B cell (primary cell): ENCODE results near the gene OR51B2. TPM values are rescaled to one million over a fixed set of nuclear protein-coding genes. Genes with fewer than 3 reads are reported as not detected.

ENCODE experiments used
- ATAC-seq: fragments of 200-7000 bp; cut with Tn5 transposase; one replicate; pipeline ENCODE4 v1.10.0; 2021; ENCODE audit warnings: low read depth, mild to moderate bottlenecking, moderate number of reproducible peaks, moderate library complexity
- CTCF ChIA-PET: fragments of 350-600 bp; sonication (Branson Sonifier 250); formaldehyde crosslinking; loops from one replicate; lab custom pipeline; 2021; ENCODE audit warnings: antibody characterized with exemption, inconsistent platforms; lab: Charles Lee
- POLR2A ChIA-PET: fragments of 350-600 bp; sonication (Branson Sonifier 250); formaldehyde crosslinking; loops from one replicate; lab custom pipeline; 2021; ENCODE audit warnings: antibody characterized with exemption; lab: Charles Lee
- DNase-seq: peaks from one replicate; pipeline ENCODE4 v3.0.0; 2013
- H2AFZ ChIP-seq: 2 replicates; pipeline ENCODE4 v1.6.1; 2012; ENCODE audit warnings: mild to moderate bottlenecking, low read depth, low read length; ENCODE audit not compliant: insufficient read depth, poor library complexity, severe bottlenecking
- H3K27ac ChIP-seq, 2 donors: 1 replicate in 1 of 2; 2 replicates in 1 of 2; pipeline ENCODE4 v1.5.1; 2012 to 2013; ENCODE audit warnings: low read length in 2 of 2, mild to moderate bottlenecking in 2 of 2, moderate library complexity in 1 of 2
- H3K27me3 ChIP-seq, 4 experiments: fragments of 200-600 bp in 1 of 4; sonication (generic) in 1 of 4; replicated peaks in 1 of 4; 1 replicate in 2 of 4; 2 replicates in 2 of 4; pipeline versions ENCODE4 v1.6.1 to v1.7.0; 2013 to 2016; ENCODE audit warnings: low read length in 3 of 4, mild to moderate bottlenecking in 2 of 4, mixed read lengths in 1 of 4, moderate library complexity in 1 of 4; ENCODE audit not compliant: insufficient read depth in 4 of 4, control insufficient read depth in 3 of 4; ENCODE audit errors: control extremely low read depth in 1 of 4
- H3K36me3 ChIP-seq, 2 experiments: replicated peaks in 1 of 2; 1 replicate in 1 of 2; 2 replicates in 1 of 2; pipeline versions ENCODE4 v1.6.1 to v1.7.1; 2013; ENCODE audit warnings: low read length in 1 of 2; ENCODE audit not compliant: insufficient read depth in 2 of 2, control insufficient read depth in 1 of 2; ENCODE audit errors: control extremely low read depth in 1 of 2, extremely low read depth in 1 of 2
- H3K4me1 ChIP-seq, 2 donors: fragments of 200-600 bp in 1 of 2; sonication (generic) in 1 of 2; 1 replicate in 1 of 2; 2 replicates in 1 of 2; pipeline versions ENCODE4 v1.5.1 to v1.6.1; 2013 to 2017; ENCODE audit warnings: low read length in 2 of 2; ENCODE audit not compliant: control insufficient read depth in 2 of 2, insufficient read depth in 2 of 2
- H3K4me2 ChIP-seq: replicated peaks from 2 replicates; pipeline ENCODE3; 2012; ENCODE audit warnings: mild to moderate bottlenecking, low read depth, low read length; ENCODE audit not compliant: poor library complexity, severe bottlenecking
- H3K4me3 ChIP-seq, 5 experiments: fragments of 200-600 bp in 1 of 5; sonication (generic) in 1 of 5; 1 replicate in 3 of 5; 2 replicates in 2 of 5; pipeline versions ENCODE4 v1.5.1 to v1.7.0; 2011 to 2016; ENCODE audit warnings: low read length in 4 of 5, mild to moderate bottlenecking in 4 of 5, low read depth in 2 of 5, control low read depth in 1 of 5, moderate library complexity in 1 of 5; ENCODE audit not compliant: insufficient read depth in 1 of 5; ENCODE audit errors: control extremely low read depth in 1 of 5, extremely low read depth in 1 of 5
- H3K79me2 ChIP-seq: fragments of 200-600 bp; sonication (generic); one replicate; pipeline ENCODE4 v1.6.0; 2016; ENCODE audit warnings: low read length; ENCODE audit not compliant: control insufficient read depth, insufficient read depth
- H3K9ac ChIP-seq: fragments of 200-600 bp; sonication (generic); 2 replicates; pipeline ENCODE4 v1.6.1; 2017; ENCODE audit warnings: mild to moderate bottlenecking, low read length, moderate library complexity
- H3K9me3 ChIP-seq, 3 donors: one replicate each; pipeline versions ENCODE4 v1.6.1 to v1.7.1; 2013; ENCODE audit warnings: low read length in 2 of 3; ENCODE audit not compliant: control insufficient read depth in 2 of 3, insufficient read depth in 1 of 3; ENCODE audit errors: control extremely low read depth in 1 of 3
- H4K20me1 ChIP-seq: 2 replicates; pipeline ENCODE4 v1.6.0; 2012; ENCODE audit warnings: mild to moderate bottlenecking, low read length; ENCODE audit not compliant: insufficient read depth, control insufficient read depth, poor library complexity, severe bottlenecking
- H3K27ac Mint-ChIP-seq: one replicate; pipeline ENCODE4 v1.8.0; 2021; ENCODE audit warnings: mixed read lengths
- H3K27me3 Mint-ChIP-seq: one replicate; pipeline ENCODE4 v1.8.0; 2021; ENCODE audit warnings: mixed read lengths
- H3K4me1 Mint-ChIP-seq: one replicate; pipeline ENCODE4 v1.8.0; 2021; ENCODE audit warnings: mixed read lengths
- H3K4me3 Mint-ChIP-seq: one replicate; pipeline ENCODE4 v1.8.0; 2021; ENCODE audit warnings: mixed read lengths
- H3K9me3 Mint-ChIP-seq: one replicate; pipeline ENCODE4 v1.8.0; 2022; ENCODE audit warnings: mixed read lengths; ENCODE audit not compliant: insufficient read depth
- EZH2 ChIP-seq: IDR thresholded peaks from 2 replicates; pipeline ENCODE4 v1.6.1; 2012; ENCODE audit warnings: borderline replicate concordance, low read depth, mild to moderate bottlenecking, moderate library complexity, low read length; ENCODE audit not compliant: insufficient read depth, poor library complexity, severe bottlenecking
- WGBS: methylation state at CpG from one replicate; pipeline ENCODE4 v1.1.5; 2013; ENCODE audit warnings: missing lambda C conversion rate; ENCODE audit not compliant: insufficient coverage; 5-methylcytosine and 5-hydroxymethylcytosine counted together
- intact Hi-C: fragments of 100-400 bp; cut with micrococcal nuclease; formaldehyde crosslinking; loops from one replicate; pipeline ENCODE4 v1.10.0; 2022
- polyA plus RNA-seq: library from polyadenylated mRNA; depleted of rRNA; stranded (reverse); fragments of >200 nt; gene quantifications from 2 replicates; pipeline ENCODE4 v1.2.3, GENCODE V29; 2012
- total RNA-seq, 2 donors: library from RNA; stranded (reverse); fragments of 120-200 nt in 1 of 2; gene quantifications; 1 replicate in 1 of 2; 2 replicates in 1 of 2; pipeline versions ENCODE4 v1.2.3 to v1.2.4, GENCODE V29; 2013 to 2022
- TF ChIP-seq, protein P1 (sequence below): fragments of 200-600 bp; IDR thresholded peaks from one replicate; pipeline ENCODE4 v1.8.0; 2022; ENCODE audit warnings: antibody characterized with exemption, mild to moderate bottlenecking

OR51B2 gene
- total and polyA plus RNA-seq, 2 donors (not counting 1 experiment from before 2014, with no cell fraction given): not detected

GRCh38 chr11:5280582-5281102, 43.5 kb downstream of the OR51B2 start:
- no peak overlapping the region for H3K4me3 ChIP-seq
- H3K27ac ChIP-seq: no peak overlapping the region
- no peaks in the 10 kb centered on the region for H4K20me1 ChIP-seq
- H3K9me3 ChIP-seq: no peaks in the 10 kb centered on the region
- no peak overlapping the region for H3K9ac ChIP-seq
- ChIA-PET CTCF (no interaction called here), POLR2A (no interaction called here)
- H3K27me3 Mint-ChIP-seq: peaks cover 3% of the 10 kb centered on the region
- H3K4me2 ChIP-seq: no peak overlapping the region
- no peaks in the 10 kb centered on the region for H3K36me3 ChIP-seq
- H3K4me1 ChIP-seq: no peaks in the 10 kb centered on the region
- intact Hi-C loops: no loop called here
- ATAC-seq: no peak
- H2AFZ ChIP-seq: no peak overlapping the region
- no peak for DNase-seq
- H3K79me2 ChIP-seq: no peaks in the 10 kb centered on the region
- H3K9me3 Mint-ChIP-seq: no peaks in the 10 kb centered on the region
- no peaks in the 10 kb centered on the region for H3K27me3 ChIP-seq
- WGBS: 19% methylated on average over 3 of the region's 3 CpGs
- no peak overlapping the region for H3K4me3 Mint-ChIP-seq
- H3K27ac Mint-ChIP-seq: no peak overlapping the region
- H3K4me1 Mint-ChIP-seq: no peaks in the 10 kb centered on the region
- no peak for TF ChIP-seq EZH2
- TF ChIP-seq, protein P1, sequence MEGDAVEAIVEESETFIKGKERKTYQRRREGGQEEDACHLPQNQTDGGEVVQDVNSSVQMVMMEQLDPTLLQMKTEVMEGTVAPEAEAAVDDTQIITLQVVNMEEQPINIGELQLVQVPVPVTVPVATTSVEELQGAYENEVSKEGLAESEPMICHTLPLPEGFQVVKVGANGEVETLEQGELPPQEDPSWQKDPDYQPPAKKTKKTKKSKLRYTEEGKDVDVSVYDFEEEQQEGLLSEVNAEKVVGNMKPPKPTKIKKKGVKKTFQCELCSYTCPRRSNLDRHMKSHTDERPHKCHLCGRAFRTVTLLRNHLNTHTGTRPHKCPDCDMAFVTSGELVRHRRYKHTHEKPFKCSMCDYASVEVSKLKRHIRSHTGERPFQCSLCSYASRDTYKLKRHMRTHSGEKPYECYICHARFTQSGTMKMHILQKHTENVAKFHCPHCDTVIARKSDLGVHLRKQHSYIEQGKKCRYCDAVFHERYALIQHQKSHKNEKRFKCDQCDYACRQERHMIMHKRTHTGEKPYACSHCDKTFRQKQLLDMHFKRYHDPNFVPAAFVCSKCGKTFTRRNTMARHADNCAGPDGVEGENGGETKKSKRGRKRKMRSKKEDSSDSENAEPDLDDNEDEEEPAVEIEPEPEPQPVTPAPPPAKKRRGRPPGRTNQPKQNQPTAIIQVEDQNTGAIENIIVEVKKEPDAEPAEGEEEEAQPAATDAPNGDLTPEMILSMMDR: no peak

- Histone ChIP-seq H3K4me3 (no peak overlapping the region), H3K9ac (no peak overlapping the region), H3K27ac (no peak overlapping the region), H3K4me1 (no peaks in the 10 kb centered on the region), H3K79me2 (no peaks in the 10 kb centered on the region), H3K27me3 (no peaks in the 10 kb centered on the region), H3K36me3 (no peaks in the 10 kb centered on the region), H3K4me2 (no peak overlapping the region), H2AFZ (no peak overlapping the region), H4K20me1 (no peaks in the 10 kb centered on the region), H3K9me3 (no peaks in the 10 kb centered on the region)
- H3K9me3 Mint-ChIP-seq: no peaks in the 10 kb centered on the region
- WGBS: 86% methylated on average over 4 of the region's 4 CpGs
- no peaks in the 10 kb centered on the region for H3K4me1 Mint-ChIP-seq
- H3K4me3 Mint-ChIP-seq: no peak overlapping the region
- H3K27ac Mint-ChIP-seq: no peak overlapping the region
- ATAC-seq (no peak), DNase-seq (no peak)
- intact Hi-C loops: no loop called here
- POLR2A ChIA-PET: no interaction called here
- H3K27me3 Mint-ChIP-seq: peaks cover 3% of the 10 kb centered on the region
- TF ChIP-seq, protein P1: no peak
- TF ChIP-seq EZH2: no peak
- CTCF ChIA-PET: no interaction called here
Observed at GRCh38 chr11:5279471-5280090, 44.5 kb downstream of the OR51B2 start.
